Hematopoietic multipotent progenitor cell treated with erythropoietin and hydrocortisone succinate and interleukin-3 and kit ligand, for 15 days (in vitro differentiated cells): ENCODE data around the gene STOML2.

Experiments
- DNase-seq: peaks from one replicate; pipeline ENCODE4 v3.0.0-alpha.2; 2015; ENCODE audit warnings: low spot score

The STOML2 gene

DNA sequence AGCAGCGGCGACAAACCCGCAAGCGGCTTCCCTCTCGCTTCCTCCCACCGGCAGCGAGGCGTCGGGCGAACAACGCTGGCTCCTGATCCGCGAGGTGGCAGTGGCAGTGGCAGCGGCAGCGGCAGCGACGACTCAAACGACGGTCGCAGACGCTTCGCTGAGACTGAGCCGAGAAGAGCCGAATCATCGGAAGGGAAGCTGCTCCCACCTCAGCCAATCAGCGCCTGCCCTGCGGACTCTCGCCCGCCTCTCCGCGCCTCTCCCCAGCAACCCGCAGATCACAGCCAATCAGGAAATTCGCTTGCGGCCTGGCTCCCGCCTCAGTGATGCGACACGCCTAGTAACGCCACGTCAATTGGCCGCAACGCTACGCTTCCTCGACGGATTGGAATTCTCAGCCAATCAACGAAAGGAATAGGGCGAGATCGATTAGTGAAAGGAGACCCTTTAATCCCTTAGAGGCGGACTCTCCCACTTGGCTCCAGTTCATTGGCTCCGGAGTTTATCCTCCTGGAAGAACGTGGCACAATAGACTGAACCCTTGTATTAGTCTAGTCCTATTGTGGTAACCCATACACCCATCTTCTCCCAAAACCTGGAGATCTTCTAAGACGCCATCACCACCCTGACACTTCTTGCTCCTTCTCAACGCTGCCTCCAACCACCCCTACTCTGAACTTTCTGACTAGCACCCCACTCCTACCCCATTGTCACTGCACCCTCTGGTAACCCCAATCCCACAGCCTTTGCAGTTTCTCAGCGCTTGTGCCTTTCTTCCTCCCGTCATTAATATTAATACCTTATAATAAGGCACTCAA, 30.3 kb downstream of the STOML2 start, which contains the start of gene VCP:
Gene VCP (minus strand): TSS at position 165 of the 818 bp plus-strand sequence. CDS start 272 bp downstream, outside the sequence.
- peak; percentile 98 for DNase-seq

DNA sequence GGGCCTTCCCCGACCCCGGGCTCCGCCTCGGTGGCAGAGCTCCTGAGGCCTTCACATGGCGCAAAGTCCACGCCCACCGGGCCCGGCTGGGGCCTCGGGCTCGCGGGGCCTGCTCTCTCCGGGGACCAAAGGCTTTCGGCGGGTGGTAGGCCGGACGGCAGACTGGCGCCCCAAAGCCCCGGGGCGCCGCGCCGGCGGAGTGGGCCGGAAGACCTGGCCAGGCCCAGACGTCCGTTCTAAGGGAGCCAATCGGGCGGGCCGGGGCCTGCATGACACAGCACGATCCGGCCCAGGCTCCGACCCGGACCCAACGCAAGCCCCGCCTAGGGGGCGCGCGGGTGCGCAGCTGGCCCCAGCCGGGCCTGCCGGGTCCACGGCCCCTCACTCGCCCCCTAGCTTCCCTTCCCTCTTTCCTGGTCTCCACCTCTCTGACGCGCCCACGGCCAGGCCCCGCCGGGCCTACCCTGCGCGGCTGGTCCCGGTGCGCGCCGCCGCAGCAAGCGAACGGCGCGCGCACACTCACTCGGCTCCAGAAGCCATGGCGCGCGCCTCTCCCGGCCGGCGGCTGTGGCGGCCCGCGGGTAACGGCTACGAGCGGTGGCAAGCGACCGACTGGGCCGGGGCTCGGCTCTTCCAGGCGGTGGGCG, 31.0 kb downstream of the STOML2 start:
- peak; percentile 81 for DNase-seq

DNA sequence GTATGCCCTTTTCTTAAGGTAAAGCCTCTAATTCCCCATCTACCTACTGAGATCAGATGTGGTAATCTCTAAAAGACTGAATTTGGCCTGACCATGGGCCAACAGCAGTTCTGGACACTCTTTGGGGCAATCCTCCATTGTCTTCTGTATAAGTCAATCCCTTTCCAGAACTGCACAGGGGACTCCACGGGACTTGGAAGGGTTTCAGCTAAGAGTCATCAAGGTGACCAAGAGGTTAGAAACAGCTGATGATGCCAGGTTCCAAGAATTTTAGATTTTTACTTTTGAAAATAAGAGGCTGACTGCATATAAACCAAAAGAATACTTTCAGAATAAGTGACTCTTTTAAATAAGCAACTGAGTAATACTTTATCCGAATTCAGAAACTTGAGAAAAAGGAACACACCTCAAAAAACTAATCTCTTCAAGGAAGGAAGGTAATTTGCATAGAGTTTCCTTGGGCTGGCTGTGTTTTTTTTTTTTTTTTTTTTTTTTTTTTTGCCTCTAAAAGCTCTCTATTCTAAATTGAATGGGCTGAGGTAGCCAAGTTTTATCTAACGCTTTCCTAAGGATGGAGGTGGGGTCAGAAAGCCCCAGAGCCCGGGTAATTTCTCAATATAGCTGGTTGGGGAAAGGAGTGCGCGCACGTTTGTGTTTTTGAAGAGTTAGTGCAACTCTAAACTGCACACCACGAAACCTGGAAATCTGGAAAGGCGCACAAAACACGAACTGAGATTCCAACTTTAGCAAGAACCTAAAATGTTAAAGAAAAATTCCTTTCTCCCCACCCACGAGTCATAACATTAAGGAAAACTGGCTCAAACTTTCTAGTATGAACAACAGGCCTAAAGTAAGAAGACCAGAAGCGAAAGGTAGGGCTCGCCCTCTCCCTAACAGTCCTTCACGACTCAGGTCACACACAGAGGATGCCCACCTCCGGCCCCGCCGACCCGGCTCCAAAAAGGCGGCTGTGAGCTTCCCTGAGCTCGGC, 31.8 kb downstream of the STOML2 start:
- peak; percentile 16 for DNase-seq

DNA sequence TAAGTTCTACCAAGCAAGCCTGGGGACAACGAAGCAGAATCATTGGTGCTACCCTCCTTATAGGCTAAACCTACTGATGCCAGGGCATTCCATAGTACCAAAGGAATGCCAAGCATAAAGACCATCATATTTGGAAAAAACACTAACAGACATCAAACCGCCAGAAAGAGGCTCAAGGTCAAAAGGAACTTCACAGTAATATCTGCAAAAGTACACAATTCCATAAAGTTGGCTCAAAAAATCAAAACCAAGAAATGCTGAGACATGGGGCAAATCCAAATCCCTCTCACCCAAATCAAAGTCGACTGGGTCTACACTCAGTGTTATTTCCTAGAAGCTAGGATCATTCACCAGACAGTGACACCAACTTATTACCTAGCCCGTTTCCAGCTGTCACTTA, 33.9 kb downstream of the STOML2 start:
- no peak for DNase-seq

DNA sequence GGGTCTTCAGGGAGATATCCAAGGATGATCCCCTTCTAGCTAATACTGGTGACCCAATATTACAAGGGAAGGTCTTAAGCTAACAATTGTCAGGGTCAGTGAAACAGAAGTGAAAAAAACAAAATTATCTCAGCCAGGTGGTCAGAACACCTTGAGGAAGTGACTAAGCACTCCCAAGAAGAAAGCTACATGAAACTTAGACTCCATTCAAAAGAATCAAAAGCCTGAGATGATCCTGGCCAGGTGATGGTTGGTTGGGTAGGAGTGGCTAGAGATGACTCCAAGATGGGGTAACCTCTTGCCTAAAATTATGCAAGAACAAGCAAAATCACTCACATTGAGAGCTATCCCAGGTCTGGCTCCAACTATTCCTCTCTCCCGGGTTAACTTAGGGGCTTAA, 35.9 kb downstream of the STOML2 start:
- no peak for DNase-seq

DNA sequence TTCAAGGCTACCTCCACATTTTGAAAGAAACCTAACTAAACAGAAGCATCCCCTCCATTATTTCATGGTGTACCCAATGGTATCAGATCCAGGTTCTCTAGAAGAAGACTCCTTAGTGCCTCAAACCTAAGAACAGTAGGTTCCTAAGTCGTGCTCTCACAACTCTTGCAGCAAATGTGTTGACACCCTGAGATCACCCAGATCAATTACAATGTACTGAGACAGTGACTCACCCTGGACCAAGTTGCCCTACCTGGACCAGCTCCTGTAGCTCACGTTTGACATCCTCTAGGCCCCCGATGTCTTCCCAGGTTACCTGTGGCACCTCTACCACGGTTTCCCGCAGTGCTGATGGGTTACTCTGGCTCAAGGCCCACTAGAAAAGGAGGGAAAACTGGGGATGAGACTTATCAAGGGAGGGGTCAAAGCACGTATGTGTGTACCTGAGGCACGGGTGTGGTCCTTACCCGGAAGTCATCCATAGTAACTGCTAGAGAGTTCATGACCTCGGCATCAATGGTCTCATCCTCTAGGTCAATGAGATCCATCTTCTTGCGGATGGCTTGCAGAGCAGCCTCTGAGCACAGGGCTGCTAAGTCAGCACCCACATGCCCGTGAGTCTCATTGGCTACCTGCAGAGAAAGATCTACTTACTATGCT, 42.3 kb downstream of the STOML2 start:
- DNase-seq = no peak

DNA sequence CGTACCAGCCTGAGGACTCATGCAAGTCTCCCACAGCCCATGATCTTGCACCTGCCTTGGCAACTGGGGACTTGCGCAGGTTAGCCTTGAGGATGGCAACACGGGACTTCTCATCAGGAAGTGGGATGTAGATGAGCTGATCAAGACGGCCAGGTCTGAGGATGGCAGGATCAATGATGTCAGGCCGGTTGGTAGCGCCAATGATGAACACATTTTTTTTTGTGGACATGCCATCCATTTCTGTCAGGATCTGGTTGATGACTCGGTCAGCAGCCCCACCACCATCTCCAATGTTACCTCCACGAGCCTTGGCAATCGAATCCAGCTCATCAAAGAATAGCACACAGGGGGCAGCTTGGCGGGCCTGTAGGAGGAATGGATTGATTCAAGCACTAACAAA, 43.5 kb downstream of the STOML2 start:
- DNase-seq = no peak

DNA sequence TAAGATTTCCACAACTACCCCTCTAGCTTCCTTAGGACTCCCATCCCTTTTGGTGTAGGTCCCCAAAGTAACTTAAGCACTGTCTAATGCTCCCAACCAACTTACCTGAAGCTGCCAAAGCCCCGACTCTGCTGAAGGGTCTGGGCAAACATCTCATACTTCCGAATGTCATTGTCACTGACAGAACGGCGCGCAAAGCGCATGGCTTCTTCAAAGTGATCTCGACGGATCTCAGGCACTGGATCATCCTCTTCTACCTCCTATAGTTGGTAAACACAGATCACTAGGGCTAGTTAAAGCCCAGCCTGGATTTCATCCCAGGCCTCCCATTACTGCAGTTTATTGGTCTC, 45.7 kb downstream of the STOML2 start:
- DNase-seq = no peak

DNA sequence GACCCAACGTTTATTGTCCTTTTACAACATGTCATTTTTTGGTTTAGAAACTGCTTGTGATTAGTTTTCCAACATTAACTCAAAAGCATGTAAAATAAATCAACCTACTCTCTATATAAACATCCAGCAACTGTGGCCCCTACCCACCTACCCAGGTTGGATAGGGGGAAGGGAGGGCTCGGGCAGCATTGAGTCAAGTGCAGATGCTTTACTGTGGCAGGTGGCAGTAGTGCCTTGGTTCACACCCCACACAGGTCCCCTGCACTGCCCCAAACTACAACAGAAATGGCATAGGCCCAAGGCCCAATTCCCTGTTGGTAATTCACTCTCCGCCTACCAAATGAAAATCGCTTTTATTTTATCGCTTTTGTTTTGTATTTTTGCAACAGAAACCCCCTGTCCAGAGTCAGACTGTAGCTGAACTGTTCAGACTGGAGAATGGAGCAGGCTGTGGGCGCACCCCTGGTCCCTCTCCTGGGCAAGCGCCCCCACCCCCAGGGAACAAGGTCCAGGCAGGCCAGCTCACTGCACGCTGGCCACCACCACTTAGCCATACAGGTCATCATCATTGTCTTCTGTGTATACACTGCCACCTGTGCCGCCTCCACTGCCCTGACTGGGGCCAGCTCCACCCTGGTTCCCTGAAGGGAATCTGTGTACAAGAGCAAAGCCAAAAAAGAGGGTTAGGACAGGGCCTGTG, 46.2 kb downstream of the STOML2 start:
- DNase-seq = no peak

DNA sequence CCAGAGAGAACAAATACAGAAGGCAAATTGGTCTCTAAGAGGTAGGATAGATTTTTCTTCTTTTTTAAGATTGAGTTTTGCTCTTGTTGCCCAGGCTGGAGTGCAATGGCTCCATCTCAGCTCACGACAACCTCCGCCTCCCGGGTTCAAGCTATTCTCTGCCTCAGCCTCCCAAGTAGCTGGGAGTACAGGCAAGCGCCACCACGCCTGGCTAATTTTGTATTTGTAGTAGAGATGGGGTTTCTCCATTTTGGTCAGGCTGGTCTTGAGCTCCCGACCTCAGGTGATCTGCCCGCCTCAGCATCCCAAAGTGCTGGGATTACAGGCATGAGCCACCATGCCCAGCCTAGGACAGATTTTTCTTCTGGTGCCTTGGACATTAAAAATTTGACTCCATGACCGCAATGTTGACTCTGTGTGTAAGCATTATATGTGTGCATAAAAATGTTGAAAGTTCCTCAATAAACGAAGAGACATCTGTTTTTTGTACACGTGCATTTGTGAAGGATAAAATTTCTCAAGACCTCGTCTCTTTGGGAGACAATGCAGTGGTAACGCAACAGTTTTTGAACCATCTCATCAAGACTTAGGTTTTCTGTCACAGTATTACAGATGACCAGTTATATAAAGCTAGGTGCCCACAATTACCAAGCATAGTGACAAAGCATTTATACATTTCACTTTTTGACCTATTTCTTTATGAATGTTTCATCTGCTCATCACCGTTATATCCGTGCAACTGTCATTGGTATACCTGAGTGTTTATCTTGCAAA, 47.9 kb downstream of the STOML2 start:
- DNase-seq = no peak

DNA sequence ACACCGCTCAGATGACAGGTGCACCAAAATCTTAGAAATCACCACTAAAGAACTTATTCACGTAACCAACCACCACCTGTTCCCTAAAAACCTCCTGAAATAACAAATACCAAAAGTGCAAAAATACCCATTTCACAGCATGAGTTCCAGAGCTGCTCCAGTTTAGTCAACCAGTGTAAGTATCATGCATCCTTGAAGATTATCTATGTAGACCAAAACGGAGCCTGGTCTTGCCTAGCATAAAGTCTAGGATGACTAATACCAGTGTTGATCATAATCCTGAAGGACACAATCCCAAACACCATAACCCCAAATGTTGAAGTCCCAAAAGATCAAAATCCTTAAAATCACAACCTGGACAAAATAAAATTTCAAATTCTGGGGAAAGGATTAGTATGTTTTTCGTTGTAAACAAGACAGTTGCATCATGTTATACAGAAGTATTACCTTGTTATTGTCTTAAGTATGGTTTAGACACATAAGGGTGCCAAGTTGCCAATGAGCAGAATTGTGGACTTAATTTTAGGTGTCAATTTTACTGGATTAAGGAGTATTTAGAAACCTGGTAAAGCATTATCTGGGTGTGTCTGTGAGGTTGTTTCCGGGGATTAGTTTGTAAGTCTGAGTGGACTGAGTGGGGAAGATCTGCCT, 48.6 kb downstream of the STOML2 start:
- DNase-seq = no peak

DNA sequence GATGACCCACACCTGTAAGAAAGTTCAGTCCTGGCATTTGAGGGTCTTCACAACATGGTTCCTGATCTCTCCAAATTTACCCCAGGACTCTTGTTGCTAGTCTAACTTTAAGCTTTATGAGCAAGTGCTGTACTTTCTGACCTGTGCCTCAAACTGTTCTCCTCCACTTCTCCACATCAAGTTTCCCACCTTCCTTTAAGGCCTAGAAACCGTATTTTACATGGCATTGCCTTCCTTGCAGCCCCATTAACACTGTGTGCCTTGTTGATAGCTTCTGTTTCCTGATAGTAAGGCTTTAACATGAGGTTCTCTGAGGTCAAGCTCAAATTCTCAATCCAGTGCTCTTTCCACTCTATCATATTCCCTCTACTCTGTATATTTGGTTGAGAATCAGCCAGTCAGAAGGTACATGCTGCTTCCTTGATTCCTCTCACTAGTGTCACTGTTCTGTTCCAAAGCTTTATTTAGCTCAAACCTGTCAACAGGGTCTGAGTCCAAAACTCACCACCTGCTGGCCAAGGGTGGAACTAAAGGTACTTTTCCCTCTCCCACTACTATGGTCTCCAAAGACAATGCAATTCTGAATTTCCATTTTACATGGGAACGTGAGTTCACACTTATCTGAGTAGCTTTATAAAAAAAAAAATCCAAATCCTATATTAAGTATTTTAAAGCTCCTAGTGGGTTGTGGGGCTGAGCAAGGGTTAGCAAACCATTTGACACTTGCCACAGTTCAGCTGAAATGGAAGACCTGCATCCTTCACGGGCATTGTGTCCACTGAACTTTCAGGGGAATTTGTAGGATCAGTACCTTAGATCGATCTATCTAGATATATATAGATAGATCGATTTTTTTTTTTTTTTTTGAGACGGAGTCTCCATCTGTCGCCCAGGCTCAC, 51.6 kb downstream of the STOML2 start:
- peak; percentile 53 for DNase-seq
